HepG2 (cell line): ENCODE measurements around the gene CD68. TPM values are rescaled to one million over a fixed set of nuclear protein-coding genes. Genes with fewer than 3 reads are reported as not detected.

Experiments used
- FOXO1 ChIP-seq: sonication (generic); formaldehyde crosslinking; IDR thresholded peaks from 2 replicates; pipeline ENCODE4 v1.4.0; 2020; ENCODE audit warnings: missing genetic modification reagents
- ZNF646 ChIP-seq: sonication (generic); formaldehyde crosslinking; IDR thresholded peaks from 2 replicates; pipeline ENCODE4 v1.9.0; 2021; ENCODE audit warnings: mild to moderate bottlenecking, missing genetic modification reagents
- ZUFSP ChIP-seq: sonication (generic); formaldehyde crosslinking; IDR thresholded peaks from 2 replicates; pipeline ENCODE4 v1.9.0; 2021; ENCODE audit warnings: missing genetic modification reagents, mild to moderate bottlenecking, borderline replicate concordance
- polyA plus RNA-seq, 8 experiments: library from polyadenylated mRNA; depleted of rRNA in 3 of 8; stranded (reverse) in 7 of 8; unstranded in 1 of 8; fragments of >200 nt; fragmentation: Illumina TruSeq in 4 of 8; extraction: Trizol in 4 of 8; gene quantifications; 2 replicates each; pipeline versions ENCODE4 v1.2.1 to v1.2.3, GENCODE V29; 2011 to 2016; ENCODE audit warnings: low read depth in 4 of 8, missing spikeins in 1 of 8, mixed read lengths in 1 of 8; ENCODE audit not compliant: insufficient read depth in 1 of 8
- total RNA-seq, 5 experiments: library from RNA; depleted of rRNA; stranded (reverse); fragments of >200 nt; fragmentation: Illumina TruSeq; extraction: Trizol; gene quantifications; 2 replicates each; pipeline ENCODE4 v1.2.3, GENCODE V29; 2016; ENCODE audit warnings: low read depth in 1 of 5

The CD68 gene
- total and polyA plus RNA-seq, 2 of the 13 experiments (the other 11 are each of a cell fraction or from before 2014, with no cell fraction given) = 10.3 to 104 TPM

DNA sequence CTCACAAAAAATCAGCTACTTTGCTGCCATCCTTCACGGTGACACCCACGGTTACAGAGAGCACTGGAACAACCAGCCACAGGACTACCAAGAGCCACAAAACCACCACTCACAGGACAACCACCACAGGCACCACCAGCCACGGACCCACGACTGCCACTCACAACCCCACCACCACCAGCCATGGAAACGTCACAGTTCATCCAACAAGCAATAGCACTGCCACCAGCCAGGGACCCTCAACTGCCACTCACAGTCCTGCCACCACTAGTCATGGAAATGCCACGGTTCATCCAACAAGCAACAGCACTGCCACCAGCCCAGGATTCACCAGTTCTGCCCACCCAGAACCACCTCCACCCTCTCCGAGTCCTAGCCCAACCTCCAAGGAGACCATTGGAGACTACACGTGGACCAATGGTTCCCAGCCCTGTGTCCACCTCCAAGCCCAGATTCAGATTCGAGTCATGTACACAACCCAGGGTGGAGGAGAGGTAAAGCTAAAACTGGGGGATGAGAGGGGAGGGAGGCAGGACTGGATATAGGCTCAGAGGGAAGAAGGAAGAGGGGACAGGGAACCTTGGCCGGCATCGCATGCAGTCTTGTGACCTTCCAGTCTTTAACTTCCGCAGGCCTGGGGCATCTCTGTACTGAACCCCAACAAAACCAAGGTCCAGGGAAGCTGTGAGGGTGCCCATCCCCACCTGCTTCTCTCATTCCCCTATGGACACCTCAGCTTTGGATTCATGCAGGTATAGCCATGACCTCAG, 581 bp downstream of the CD68 start (continued):
- TF ChIP-seq ZNF646 (CRISPR knock-in tag) (no peak), ZUFSP (CRISPR knock-in tag) (no peak), FOXO1 (CRISPR knock-in tag) (no peak)
